Stomach (tissue), 9 donors: Measurements from ENCODE around the gene RACGAP1. TPM values are rescaled to one million over a fixed set of nuclear protein-coding genes. Genes with fewer than 3 reads are reported as not detected.
A peak's percentile ranks its signal among the peaks of the same experiment; 100 is the strongest.

Experiments
- DNase-seq, 2 donors: peaks; one replicate each; pipeline versions ENCODE4 v3.0.0 to v3.0.0-alpha.2; 2013 to 2019
- H3K27ac ChIP-seq, 5 donors: fragments of 200-600 bp in 4 of 5; sonication (generic) in 4 of 5; one replicate each; pipeline ENCODE4 v1.5.1; 2013 to 2019; ENCODE audit warnings: mild to moderate bottlenecking in 1 of 5, moderate library complexity in 1 of 5
- H3K27me3 ChIP-seq, 3 donors: fragments of 200-600 bp; sonication (generic); one replicate each; pipeline ENCODE4 v1.5.1; 2017 to 2019; ENCODE audit warnings: mixed run types in 1 of 3
- H3K36me3 ChIP-seq, 4 donors: fragments of 200-600 bp; sonication (generic); 1 replicate in 3 of 4; 2 replicates in 1 of 4; pipeline ENCODE4 v1.5.1; 2016 to 2019
- H3K4me1 ChIP-seq, 4 donors: fragments of 200-600 bp; sonication (generic); one replicate each; pipeline ENCODE4 v1.5.1; 2016 to 2019
- H3K4me3 ChIP-seq, 4 donors: fragments of 200-600 bp; sonication (generic) in 3 of 4; one replicate each; pipeline ENCODE4 v1.5.1; 2016 to 2019; ENCODE audit warnings: mild to moderate bottlenecking in 1 of 4
- H3K9me3 ChIP-seq, 4 donors: fragments of 200-600 bp; sonication (generic); one replicate each; pipeline ENCODE4 v1.5.1; 2016 to 2019
- CTCF ChIP-seq, 7 experiments: fragments of 450-650 bp in 4 of 7; fragments of 200-600 bp in 3 of 7; sonication (generic) in 3 of 7; IDR thresholded peaks; one replicate each; pipeline ENCODE4 v1.5.1; 2016 to 2019; ENCODE audit warnings: antibody characterized with exemption in 7 of 7, control low read depth in 2 of 7, mild to moderate bottlenecking in 1 of 7
- EP300 ChIP-seq: sonication (generic); formaldehyde crosslinking; IDR thresholded peaks from one replicate; pipeline ENCODE4 v1.6.1; 2017; ENCODE audit warnings: antibody characterized with exemption
- POLR2A ChIP-seq, 4 donors: fragments of 450-650 bp; IDR thresholded peaks; one replicate each; pipeline ENCODE4 v1.6.1; 2016; ENCODE audit warnings: antibody characterized with exemption in 4 of 4, control low read depth in 2 of 4, mild to moderate bottlenecking in 1 of 4, moderate library complexity in 1 of 4
- POLR2AphosphoS5 ChIP-seq, 3 donors: sonication (generic); formaldehyde crosslinking; IDR thresholded peaks; one replicate each; pipeline ENCODE4 v1.6.1; 2016; ENCODE audit warnings: antibody characterized with exemption in 3 of 3
- WGBS, 5 donors: extraction: QIAGEN DNeasy Blood & Tissue Kit in 3 of 5; methylation state at CpG; one replicate each; pipeline versions ENCODE4 v1.1.5 to v1.1.7; 2013 to 2018; 5-methylcytosine and 5-hydroxymethylcytosine counted together
- intact Hi-C: fragments of 100-400 bp; cut with DNase I; formaldehyde crosslinking; loops from one replicate; pipeline ENCODE4 v1.15.1; 2023; ENCODE audit warnings: low total_unique reads
- polyA plus RNA-seq, 3 donors: library from polyadenylated mRNA; stranded (reverse); fragments of 200-250 nt; gene quantifications; one replicate each; pipeline ENCODE4 v1.2.3, GENCODE V29; 2013
- total RNA-seq, 5 donors: library from RNA; depleted of rRNA; stranded (reverse); fragments of >200 nt; gene quantifications; one replicate each; pipeline versions ENCODE4 v1.1.0 to v1.2.3, GENCODE V29; 2014 to 2016
- donor health status: healthy with polysubstance abuse.
- donor health status: Bipolar disorder and iron deficiency.
- donor health status: healthy.

Gene RACGAP1
- total and polyA plus RNA-seq, 8 donors: 7.9 to 36.7 (median 12.7) TPM

DNA sequence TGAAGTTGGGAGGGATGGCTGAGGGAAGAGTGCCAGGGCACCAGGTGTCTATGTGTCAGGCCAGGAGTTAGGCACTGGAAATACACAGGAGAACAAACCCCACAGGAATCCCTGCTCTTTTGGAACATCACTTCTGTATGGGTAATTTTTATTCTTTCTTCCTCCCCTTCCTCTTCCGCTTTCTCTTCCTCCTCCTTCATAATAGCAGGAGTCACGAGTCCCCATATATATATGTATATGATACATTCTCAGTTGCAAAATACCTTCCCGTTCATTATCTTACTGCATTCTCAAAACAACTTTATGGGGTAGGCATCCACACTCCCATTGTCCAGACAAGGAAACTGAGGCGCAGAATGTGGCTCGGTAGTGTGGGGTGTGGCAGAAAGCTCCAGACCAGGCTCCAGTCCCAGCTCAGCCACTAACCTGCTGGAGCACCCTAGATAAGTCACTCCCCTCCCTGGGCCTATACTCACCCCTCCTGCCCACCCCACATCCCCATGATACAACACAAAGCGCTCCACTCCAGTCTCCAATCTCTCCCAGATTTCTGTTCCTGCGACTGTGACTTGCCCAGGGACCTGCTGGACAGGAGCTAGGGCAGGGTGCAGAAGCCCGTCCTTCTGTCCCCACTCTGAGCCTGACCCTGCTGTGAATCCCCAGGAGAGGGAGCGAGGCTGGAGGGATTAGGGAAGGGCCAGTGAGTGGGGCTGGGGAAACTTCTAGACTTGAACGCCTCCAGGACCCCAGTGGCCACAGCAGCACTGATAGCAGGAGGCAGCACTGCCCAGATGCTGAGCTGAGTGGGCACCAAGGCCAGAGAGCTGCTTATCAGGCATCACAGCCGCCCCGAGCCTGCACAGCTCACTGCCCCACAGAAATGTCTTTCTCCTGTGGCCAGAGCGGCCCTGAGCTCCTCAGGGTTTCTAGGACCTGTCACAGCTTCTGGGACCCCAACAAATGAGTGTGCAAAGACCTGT is 76.1 kb downstream of the RACGAP1 start:
- Histone ChIP-seq H3K4me1 (peaks cover 0 to 21% (median 12%) of the 10 kb centered on the region in 4 donors), H3K27ac (no peak overlapping the region), H3K27me3 (peaks cover 0 to 28% (median 0%) of the 10 kb centered on the region in 3 donors), H3K4me3 (no peak overlapping the region), H3K9me3 (no peaks in the 10 kb centered on the region), H3K36me3 (no peaks in the 10 kb centered on the region)
- intact Hi-C loops: no loop called here
- TF ChIP-seq POLR2A (IDR thresholded peaks at IDR 0.05): no peak
- TF ChIP-seq POLR2AphosphoS5 (IDR thresholded peaks at IDR 0.05): no peak
- no peak for TF ChIP-seq CTCF (IDR thresholded peaks at IDR 0.05)
- no peak for TF ChIP-seq EP300
- WGBS, 5 donors: 81 to 90% (median 86%) methylated on average over 10 to 13 of the region's 13 CpGs
- no peak for DNase-seq

GRCh38 chr12:49947593-49948226 is 77.6 kb downstream of the RACGAP1 start:
- H3K36me3 ChIP-seq: no peaks in the 10 kb centered on the region
- H3K4me3 ChIP-seq: no peak overlapping the region
- no peak for DNase-seq
- TF ChIP-seq POLR2AphosphoS5 (IDR thresholded peaks at IDR 0.05) (no peak), EP300 (no peak), CTCF (IDR thresholded peaks at IDR 0.05) (no peak), POLR2A (IDR thresholded peaks at IDR 0.05) (no peak)
- H3K4me1 ChIP-seq: peaks cover 0 to 20% (median 16%) of the 10 kb centered on the region in 4 donors
- WGBS, 5 donors: 63 to 77% (median 69%) methylated on average over 6 to 7 of the region's 7 CpGs
- H3K9me3 ChIP-seq: no peaks in the 10 kb centered on the region
- H3K27ac ChIP-seq: no peak overlapping the region
- H3K27me3 ChIP-seq: peaks cover 0 to 14% (median 0%) of the 10 kb centered on the region in 3 donors
- intact Hi-C loops: no loop called here

DNA sequence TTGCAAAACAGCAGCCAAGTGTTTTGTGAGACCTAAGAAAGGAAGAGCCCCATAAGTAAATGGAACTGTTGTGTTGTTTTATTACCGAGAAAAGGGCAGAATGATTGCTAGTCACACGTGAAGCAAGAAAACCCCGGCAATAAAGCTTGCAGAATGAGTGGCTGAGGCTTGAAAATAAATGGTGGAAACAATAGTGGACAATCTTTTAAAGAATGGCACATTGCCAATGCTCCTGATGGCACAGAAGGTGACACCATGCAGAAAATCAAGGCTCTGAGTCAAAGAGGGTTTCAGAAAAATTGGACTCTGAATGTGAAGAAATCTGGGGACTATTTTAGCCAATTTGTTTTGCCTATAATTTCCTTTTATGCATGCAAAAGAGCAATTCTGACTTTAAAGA is 78.8 kb downstream of the RACGAP1 start:
- Histone ChIP-seq H3K27me3 (peaks cover 0 to 8% (median 0%) of the 10 kb centered on the region in 3 donors), H3K4me3 (no peak overlapping the region), H3K36me3 (no peaks in the 10 kb centered on the region), H3K27ac (no peak overlapping the region), H3K9me3 (no peaks in the 10 kb centered on the region), H3K4me1 (peaks cover 0 to 17% (median 16%) of the 10 kb centered on the region in 4 donors)
- intact Hi-C loops: no loop called here
- WGBS, 5 donors: 44 to 65% (median 62%) methylated on average over 3 of the region's 3 CpGs
- TF ChIP-seq EP300 (no peak), POLR2AphosphoS5 (IDR thresholded peaks at IDR 0.05) (no peak), CTCF (IDR thresholded peaks at IDR 0.05) (no peak), POLR2A (IDR thresholded peaks at IDR 0.05) (no peak)
- no peak for DNase-seq

GRCh38 chr12:49946086-49946485 is 79.2 kb downstream of the RACGAP1 start:
- Histone ChIP-seq H3K27me3 (peaks cover 0 to 6% (median 0%) of the 10 kb centered on the region in 3 donors), H3K4me1 (peaks cover 0 to 17% (median 16%) of the 10 kb centered on the region in 4 donors), H3K9me3 (no peaks in the 10 kb centered on the region), H3K27ac (peak overlapping the region in 1 of 5 donors; percentile 56), H3K4me3 (no peak overlapping the region), H3K36me3 (no peaks in the 10 kb centered on the region)
- intact Hi-C loops: no loop called here
- WGBS, 5 donors: 60 to 79% (median 66%) methylated on average over 9 of the region's 9 CpGs
- peak in 1 of 2 donors; percentile 57 for DNase-seq
- TF ChIP-seq EP300 (no peak), POLR2AphosphoS5 (IDR thresholded peaks at IDR 0.05) (no peak), CTCF (IDR thresholded peaks at IDR 0.05) (no peak), POLR2A (IDR thresholded peaks at IDR 0.05) (no peak)
